ENCODE data around the gene KIF16B.
"Not testable (repeated sequence)": the region's sequence is repeated elsewhere in the genome, so short reads cannot be mapped to it uniquely, and the experiment has no call there.

The KIF16B gene

GRCh38 chr20:16590041-16590633 lies 16.9 kb upstream of the KIF16B start:
- no peak for DNase-seq

- DNase-seq, result no peak
Observed at GRCh38 chr20:16589623-16590022, 16.4 kb upstream of the KIF16B start.

- no peak for DNase-seq
Observed at GRCh38 chr20:16588241-16588640, 15.0 kb upstream of the KIF16B start.

- DNase-seq, result no peak
Observed at GRCh38 chr20:16587066-16587465, 13.8 kb upstream of the KIF16B start.

- no peak for DNase-seq
Observed at GRCh38 chr20:16583474-16583873, 10.2 kb upstream of the KIF16B start.

GRCh38 chr20:16581241-16581640 lies 8.0 kb upstream of the KIF16B start:
- DNase-seq, result no peak

- DNase-seq, result no peak
Observed at GRCh38 chr20:16580620-16581019, 7.4 kb upstream of the KIF16B start.

GRCh38 chr20:16580147-16580546 lies 6.9 kb upstream of the KIF16B start:
- no peak for DNase-seq

- no peak for DNase-seq
Observed at GRCh38 chr20:16576219-16576618, 3.0 kb upstream of the KIF16B start.

- DNase-seq, result peak in 1 of 4 experiments; percentile 1
Observed at GRCh38 chr20:16575390-16576140, 2.3 kb upstream of the KIF16B start.

- DNase-seq, result peak; percentile 16 to 69 (median 37)
Observed at GRCh38 chr20:16574656-16575355, 1.6 kb upstream of the KIF16B start.

GRCh38 chr20:16571333-16571732 lies 1.9 kb downstream of the KIF16B start:
- DNase-seq, result no peak

- no peak for DNase-seq
Observed at GRCh38 chr20:16569246-16570153, 3.7 kb downstream of the KIF16B start.

GRCh38 chr20:16566080-16566479 lies 7.2 kb downstream of the KIF16B start:
- no peak for DNase-seq

GRCh38 chr20:16564079-16564478 lies 9.2 kb downstream of the KIF16B start:
- not testable (repeated sequence) for DNase-seq

GRCh38 chr20:16563066-16563806 lies 10.0 kb downstream of the KIF16B start:
- no peak for DNase-seq

- no peak for DNase-seq
Observed at GRCh38 chr20:16562259-16562658, 11.0 kb downstream of the KIF16B start.

- DNase-seq, result no peak
Observed at GRCh38 chr20:16560661-16561060, 12.6 kb downstream of the KIF16B start.

- no peak for DNase-seq
Observed at GRCh38 chr20:16560216-16560615, 13.0 kb downstream of the KIF16B start.

GRCh38 chr20:16556301-16556700 lies 16.9 kb downstream of the KIF16B start:
- no peak for DNase-seq

- DNase-seq, result no peak
Observed at GRCh38 chr20:16555754-16556153, 17.5 kb downstream of the KIF16B start.
